Gastrocnemius medialis (tissue), 4 donors: ENCODE data around the gene ERO1B. TPM values are rescaled to one million over a fixed set of nuclear protein-coding genes. Genes with fewer than 3 reads are reported as not detected.

Experiments used
- ATAC-seq, 2 donors: fragments of 150-250 bp; one replicate each; pipeline ENCODE4 v1.9.1; 2016
- DNase-seq, 2 donors: peaks; one replicate each; pipeline ENCODE4 v3.0.0-alpha.2; 2019
- H3K27ac ChIP-seq, 4 donors: fragments of 200-600 bp; sonication (generic); 1 replicate in 1 of 4; 2 replicates in 3 of 4; pipeline ENCODE4 v1.5.1; 2016 to 2018; ENCODE audit warnings: mild to moderate bottlenecking in 2 of 4, moderate library complexity in 1 of 4
- H3K27me3 ChIP-seq, 3 donors: fragments of 200-600 bp; sonication (generic) in 2 of 3; 1 replicate in 1 of 3; 2 replicates in 2 of 3; pipeline versions ENCODE4 v1.5.1 to v1.6.0; 2016 to 2019; ENCODE audit warnings: mild to moderate bottlenecking in 1 of 3, moderate library complexity in 1 of 3
- H3K36me3 ChIP-seq, 2 donors: fragments of 200-600 bp; sonication (generic) in 1 of 2; one replicate each; pipeline ENCODE4 v1.5.1; 2017 to 2018
- H3K4me1 ChIP-seq, 2 donors: fragments of 200-600 bp; sonication (generic) in 1 of 2; one replicate each; pipeline ENCODE4 v1.5.1; 2016 to 2017; ENCODE audit warnings: mild to moderate bottlenecking in 2 of 2
- H3K4me3 ChIP-seq, 4 donors: fragments of 200-600 bp; sonication (generic) in 3 of 4; 1 replicate in 1 of 4; 2 replicates in 3 of 4; pipeline ENCODE4 v1.5.1; 2016 to 2019; ENCODE audit warnings: mild to moderate bottlenecking in 2 of 4
- H3K9me3 ChIP-seq, 3 donors: fragments of 200-600 bp; sonication (generic) in 2 of 3; 1 replicate in 1 of 3; 2 replicates in 2 of 3; pipeline ENCODE4 v1.5.1; 2016 to 2019
- POLR2A ChIP-seq, 2 donors: fragments of 450-650 bp; IDR thresholded peaks; one replicate each; pipeline ENCODE4 v1.6.1; 2017; ENCODE audit warnings: antibody characterized with exemption in 2 of 2, mild to moderate bottlenecking in 2 of 2, moderate library complexity in 2 of 2
- in situ Hi-C, 4 donors: fragments of 200-750 bp; cut with MboI; loops; one replicate each; pipeline versions ENCODE4 v1.15.0 to v1.8.0; 2017; ENCODE audit warnings: low sequenced_read_pairs in 4 of 4
- intact Hi-C: fragments of 100-400 bp; cut with DNase I; formaldehyde crosslinking; loops from one replicate; pipeline ENCODE4 v1.15.1; 2023; ENCODE audit warnings: low total_unique reads
- total RNA-seq, 4 donors: library from RNA; depleted of rRNA; stranded (reverse); fragments of >200 nt; gene quantifications; one replicate each; pipeline versions ENCODE4 v1.1.0 to v1.2.3, GENCODE V29; 2016
- TF ChIP-seq, protein P1 (sequence below), 5 experiments: fragments of 450-650 bp in 3 of 5; fragments of 200-600 bp in 2 of 5; sonication (generic) in 2 of 5; IDR thresholded peaks in 4 of 5; conservative IDR thresholded peaks in 1 of 5; 1 replicate in 4 of 5; 2 replicates in 1 of 5; pipeline ENCODE4 v1.5.1; 2016 to 2019; ENCODE audit warnings: antibody characterized with exemption in 5 of 5, mild to moderate bottlenecking in 3 of 5, moderate library complexity in 3 of 5

ERO1B gene
- total RNA-seq, 4 donors from 2014 or later, result 3.6 to 10.2 (median 5.8) TPM

DNA sequence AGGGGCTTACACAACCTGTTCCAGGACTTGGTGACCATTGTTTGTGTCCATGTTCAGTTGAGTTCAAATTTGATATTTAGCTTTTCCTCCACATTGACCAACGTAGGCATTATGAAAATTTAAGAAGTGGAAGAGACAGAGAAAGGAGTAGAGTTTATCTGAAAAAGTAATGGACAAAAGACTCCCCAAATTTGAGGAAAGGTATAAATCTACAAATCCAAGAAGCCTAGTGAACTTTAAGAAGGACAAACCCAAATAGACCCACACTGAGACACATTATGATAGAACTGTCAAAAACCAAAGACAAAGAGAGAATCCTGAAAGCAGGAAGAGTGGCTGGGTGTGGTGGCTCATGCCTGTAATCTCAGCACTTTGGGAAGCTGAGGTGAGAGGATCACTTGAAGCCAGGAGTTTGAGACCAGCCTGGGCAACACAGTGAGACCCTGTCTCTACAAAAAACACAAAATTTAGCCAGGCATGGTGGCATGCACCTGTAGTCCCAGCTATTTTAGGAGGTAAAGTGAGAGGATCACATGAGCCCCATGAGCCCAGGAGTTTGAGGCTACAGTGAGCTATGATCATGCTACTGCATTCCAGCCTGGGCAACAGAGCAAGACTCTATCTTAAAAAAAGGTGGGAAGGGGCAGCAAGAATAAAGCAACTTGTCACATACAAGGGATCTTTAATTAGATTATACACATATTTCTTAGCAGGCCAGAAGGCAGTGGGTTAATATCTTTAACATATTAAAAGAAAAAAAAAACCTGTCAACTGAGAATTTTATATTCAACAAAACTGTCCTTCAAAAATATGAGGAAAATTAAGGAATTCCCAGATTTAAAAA lies 41.0 kb upstream of the ERO1B start:
- Histone ChIP-seq H3K9me3 (peaks cover 0 to 19% (median 0%) of the 10 kb centered on the region in 3 donors), H3K27me3 (no peaks in the 10 kb centered on the region), H3K4me1 (no peaks in the 10 kb centered on the region), H3K27ac (no peak overlapping the region), H3K4me3 (no peak overlapping the region), H3K36me3 (no peaks in the 10 kb centered on the region)
- no peak for ATAC-seq
- no peak for DNase-seq
- TF ChIP-seq POLR2A (IDR thresholded peaks at IDR 0.05), result no peak
- TF ChIP-seq, protein P1, sequence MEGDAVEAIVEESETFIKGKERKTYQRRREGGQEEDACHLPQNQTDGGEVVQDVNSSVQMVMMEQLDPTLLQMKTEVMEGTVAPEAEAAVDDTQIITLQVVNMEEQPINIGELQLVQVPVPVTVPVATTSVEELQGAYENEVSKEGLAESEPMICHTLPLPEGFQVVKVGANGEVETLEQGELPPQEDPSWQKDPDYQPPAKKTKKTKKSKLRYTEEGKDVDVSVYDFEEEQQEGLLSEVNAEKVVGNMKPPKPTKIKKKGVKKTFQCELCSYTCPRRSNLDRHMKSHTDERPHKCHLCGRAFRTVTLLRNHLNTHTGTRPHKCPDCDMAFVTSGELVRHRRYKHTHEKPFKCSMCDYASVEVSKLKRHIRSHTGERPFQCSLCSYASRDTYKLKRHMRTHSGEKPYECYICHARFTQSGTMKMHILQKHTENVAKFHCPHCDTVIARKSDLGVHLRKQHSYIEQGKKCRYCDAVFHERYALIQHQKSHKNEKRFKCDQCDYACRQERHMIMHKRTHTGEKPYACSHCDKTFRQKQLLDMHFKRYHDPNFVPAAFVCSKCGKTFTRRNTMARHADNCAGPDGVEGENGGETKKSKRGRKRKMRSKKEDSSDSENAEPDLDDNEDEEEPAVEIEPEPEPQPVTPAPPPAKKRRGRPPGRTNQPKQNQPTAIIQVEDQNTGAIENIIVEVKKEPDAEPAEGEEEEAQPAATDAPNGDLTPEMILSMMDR (IDR thresholded peaks at IDR 0.05 in 4 of 5, conservative IDR thresholded peaks at IDR 0.05 in 1 of 5), result no peak
- in situ Hi-C loops, result no loop called here
- intact Hi-C loops, result no loop called here

DNA sequence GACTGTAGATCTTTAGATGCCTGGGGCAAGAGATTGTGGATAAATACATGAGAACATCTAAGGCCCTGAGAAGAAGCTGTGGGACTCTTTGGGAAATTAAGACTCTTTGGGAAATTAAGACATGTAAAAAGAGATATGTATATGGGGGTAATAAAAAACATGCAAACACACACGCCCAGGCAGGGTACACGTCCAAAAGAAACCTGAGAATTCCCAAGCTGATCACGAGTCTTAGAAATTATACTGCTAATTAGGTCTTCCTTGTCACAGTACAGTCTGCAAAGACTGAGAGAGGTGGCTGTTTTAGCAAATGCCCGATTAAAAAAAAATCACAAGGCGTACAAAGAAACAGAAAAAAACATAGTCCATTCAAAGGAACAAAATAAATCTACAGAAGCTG lies 39.3 kb upstream of the ERO1B start:
- H3K27me3 ChIP-seq, result no peaks in the 10 kb centered on the region
- TF ChIP-seq POLR2A (IDR thresholded peaks at IDR 0.05), result no peak
- TF ChIP-seq, protein P1 (IDR thresholded peaks at IDR 0.05 in 4 of 5, conservative IDR thresholded peaks at IDR 0.05 in 1 of 5), result no peak
- in situ Hi-C loops (no loop called here), intact Hi-C loops (no loop called here)
- no peak for ATAC-seq
- H3K36me3 ChIP-seq, result no peaks in the 10 kb centered on the region
- H3K4me1 ChIP-seq, result no peaks in the 10 kb centered on the region
- no peak overlapping the region for H3K27ac ChIP-seq
- peaks cover 0 to 19% (median 0%) of the 10 kb centered on the region in 3 donors for H3K9me3 ChIP-seq
- H3K4me3 ChIP-seq, result no peak overlapping the region
- DNase-seq, result no peak

DNA sequence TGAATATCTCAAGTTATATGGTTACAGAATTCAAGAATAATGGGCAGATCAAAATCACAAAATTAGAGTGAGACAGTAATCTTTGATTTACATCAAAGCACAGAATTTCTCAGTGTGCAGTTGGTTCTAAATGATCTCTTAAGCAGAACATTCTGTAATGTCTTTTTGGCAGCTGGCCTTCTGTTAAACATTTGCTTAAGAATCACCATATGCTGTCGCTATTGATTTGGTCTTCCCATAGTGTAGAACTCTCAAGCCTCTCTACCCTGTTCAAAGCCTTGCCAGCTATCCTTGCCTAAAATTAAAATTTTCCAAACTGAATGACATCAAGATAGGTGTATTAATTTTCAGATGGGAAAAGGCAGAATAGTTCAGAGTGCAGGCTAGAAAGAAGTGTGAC lies 38.9 kb upstream of the ERO1B start:
- H3K4me3 ChIP-seq, result no peak overlapping the region
- H3K27ac ChIP-seq, result no peak overlapping the region
- TF ChIP-seq, protein P1 (IDR thresholded peaks at IDR 0.05 in 4 of 5, conservative IDR thresholded peaks at IDR 0.05 in 1 of 5), result no peak
- TF ChIP-seq POLR2A (IDR thresholded peaks at IDR 0.05), result no peak
- H3K9me3 ChIP-seq, result peaks cover 0 to 19% (median 0%) of the 10 kb centered on the region in 3 donors
- H3K36me3 ChIP-seq, result no peaks in the 10 kb centered on the region
- no peak for ATAC-seq
- intact Hi-C loops (no loop called here), in situ Hi-C loops (no loop called here)
- DNase-seq, result no peak
- no peaks in the 10 kb centered on the region for H3K27me3 ChIP-seq
- H3K4me1 ChIP-seq, result no peaks in the 10 kb centered on the region

DNA sequence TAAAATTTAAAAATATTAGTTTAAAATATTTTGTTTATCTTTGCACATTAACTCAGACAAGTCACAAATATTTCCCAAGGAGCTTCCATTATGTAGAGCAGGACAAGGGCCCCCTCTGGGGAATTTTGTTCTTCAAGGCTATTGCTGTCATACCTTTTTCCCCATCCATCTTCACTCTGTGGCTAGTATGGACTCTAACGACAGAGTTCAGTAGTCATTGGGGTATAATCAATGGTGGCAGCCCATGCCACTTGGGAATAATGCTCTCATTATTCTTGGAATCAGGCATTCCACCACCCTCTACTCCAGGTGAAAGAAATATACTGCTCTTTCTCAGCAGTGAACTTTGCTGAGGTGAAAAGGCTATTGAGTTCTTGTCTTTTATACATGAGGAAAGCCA lies 38.5 kb upstream of the ERO1B start:
- ATAC-seq, result no peak
- DNase-seq, result no peak
- no peaks in the 10 kb centered on the region for H3K4me1 ChIP-seq
- intact Hi-C loops (no loop called here), in situ Hi-C loops (no loop called here)
- no peak for TF ChIP-seq POLR2A (IDR thresholded peaks at IDR 0.05)
- TF ChIP-seq, protein P1 (IDR thresholded peaks at IDR 0.05 in 4 of 5, conservative IDR thresholded peaks at IDR 0.05 in 1 of 5), result no peak
- peaks cover 0 to 19% (median 0%) of the 10 kb centered on the region in 3 donors for H3K9me3 ChIP-seq
- H3K27ac ChIP-seq, result no peak overlapping the region
- no peaks in the 10 kb centered on the region for H3K27me3 ChIP-seq
- H3K4me3 ChIP-seq, result no peak overlapping the region
- H3K36me3 ChIP-seq, result no peaks in the 10 kb centered on the region
